Measurements from ENCODE around the gene PPM1H.
"Not testable (repeated sequence)": the region's sequence is repeated elsewhere in the genome, so short reads cannot be mapped to it uniquely, and the experiment has no call there.

The PPM1H gene

DNA sequence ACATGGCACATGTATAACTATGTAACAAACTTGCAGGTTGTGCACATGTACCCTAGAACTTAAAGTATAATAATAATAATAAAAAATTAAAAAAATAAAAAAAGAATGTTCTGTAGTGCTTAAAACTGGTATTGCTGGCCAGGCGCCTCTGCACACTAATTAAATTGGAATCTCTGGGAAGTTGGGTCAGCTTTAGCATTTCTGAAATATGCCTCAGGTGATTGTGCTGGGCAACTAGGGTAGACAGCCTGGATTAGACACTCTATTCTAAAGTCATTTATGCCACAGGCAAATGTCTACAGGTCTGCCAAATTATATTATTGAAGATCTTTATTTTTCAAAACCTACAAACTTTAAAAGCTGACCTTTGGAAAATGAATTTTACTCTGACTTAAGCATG lies 55.3 kb downstream of the PPM1H start:
- no peak overlapping the region for H3K27ac ChIP-seq
- DNase-seq (ENCODE audit: low read depth, low spot score): no peak

DNA sequence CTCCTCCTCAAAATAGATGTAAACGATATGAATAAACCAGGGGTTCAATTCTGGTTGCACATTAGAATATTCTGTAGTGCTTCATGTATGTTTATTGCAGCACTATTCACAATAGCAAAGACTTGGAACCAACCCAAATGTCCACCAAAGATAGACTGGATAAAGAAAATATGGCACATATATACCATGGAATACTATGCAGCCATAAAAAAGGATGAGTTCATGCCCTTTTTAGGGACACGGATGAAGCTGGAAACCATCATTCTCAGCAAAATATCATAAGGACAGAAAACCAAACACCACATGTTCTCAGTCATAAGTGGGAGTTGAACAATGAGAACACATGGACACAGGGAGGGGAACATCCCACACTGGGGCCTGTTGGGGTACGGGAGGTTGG lies 55.7 kb downstream of the PPM1H start:
- not testable (repeated sequence) for H3K27ac ChIP-seq; DNase-seq (ENCODE audit: low read depth, low spot score)

DNA sequence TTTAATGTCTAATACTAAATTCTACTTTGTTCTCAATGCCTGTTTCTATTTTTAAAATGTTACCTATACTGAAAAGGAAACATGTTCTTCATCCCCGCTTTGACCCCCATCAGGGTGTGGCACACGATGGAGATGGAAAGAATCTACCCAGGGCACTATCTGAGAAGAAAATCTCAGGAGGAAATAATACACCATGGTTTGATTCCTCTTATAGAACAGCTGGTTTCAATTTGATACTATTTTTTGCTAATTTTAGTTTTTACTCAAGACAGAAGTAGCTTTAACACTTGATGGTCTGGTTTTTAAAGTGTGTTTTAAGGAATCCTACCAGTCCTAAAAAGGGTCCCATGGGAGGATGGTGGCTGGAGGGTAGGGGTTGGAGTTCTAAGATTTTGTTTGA lies 56.7 kb downstream of the PPM1H start:
- DNase-seq (ENCODE audit: low read depth, low spot score): no peak

DNA sequence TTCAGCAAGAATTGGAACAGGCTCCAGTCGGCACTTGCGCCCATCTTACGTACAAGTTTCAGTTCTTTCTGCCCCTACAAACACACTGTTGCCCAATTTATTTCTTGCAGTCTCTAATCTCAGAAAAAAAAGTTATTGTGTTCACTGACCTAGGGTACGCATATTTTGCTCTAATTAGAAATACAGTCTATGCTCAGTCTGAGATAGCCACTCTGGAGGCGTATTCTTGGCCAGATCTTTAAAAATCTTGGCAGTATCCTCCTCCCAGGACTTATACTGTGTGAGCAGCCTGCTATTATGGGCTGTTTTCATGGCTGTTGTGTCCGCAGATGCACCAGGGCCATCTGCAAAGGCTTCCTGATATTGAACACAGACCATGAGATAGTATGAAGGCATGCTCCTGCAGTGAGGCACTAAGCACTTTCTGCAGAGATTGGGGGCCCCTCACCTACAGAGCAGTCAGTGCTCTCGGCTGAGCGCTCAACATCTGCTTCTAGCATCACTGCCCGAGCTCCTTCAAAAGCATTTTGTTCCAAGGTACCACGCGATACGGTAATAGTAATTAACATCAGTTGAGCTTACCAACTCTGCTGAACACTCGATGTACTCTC lies 57.9 kb downstream of the PPM1H start:
- DNase-seq (ENCODE audit: low read depth, low spot score): no peak
- no peak overlapping the region for H3K27ac ChIP-seq

More for the DNA sequence above, 56.7 kb downstream of the PPM1H start:
- no peak overlapping the region for H3K27ac ChIP-seq

DNA sequence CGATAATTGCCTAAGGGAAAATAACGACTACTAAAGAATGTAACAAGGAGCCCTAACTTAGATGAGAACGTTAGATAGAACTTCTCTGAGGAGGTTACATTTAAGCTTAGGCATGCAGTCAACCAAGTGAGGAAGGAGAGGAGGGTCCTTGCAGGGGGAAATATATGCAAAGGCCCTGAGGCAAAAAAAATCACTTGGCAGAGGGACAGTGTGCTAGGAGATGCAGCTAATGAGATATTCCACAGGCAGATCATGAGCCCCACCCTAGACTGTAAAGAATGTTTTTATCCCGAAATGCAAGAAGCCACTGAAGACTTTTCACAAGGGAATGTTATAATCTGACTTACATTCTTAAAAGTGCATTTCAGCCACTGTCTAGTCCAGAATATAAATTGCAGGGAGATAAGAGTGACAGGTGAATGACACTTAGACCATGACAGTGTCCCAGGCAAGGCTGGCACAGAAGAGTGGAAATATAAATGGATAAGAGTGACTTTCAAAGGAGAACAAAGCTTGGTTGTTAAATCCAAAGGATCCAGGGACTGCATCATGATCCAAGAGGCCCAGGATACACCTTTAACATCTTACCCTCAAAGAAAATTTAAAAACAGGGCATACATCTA lies 61.0 kb downstream of the PPM1H start:
- DNase-seq (ENCODE audit: low read depth, low spot score): no peak
- no peak overlapping the region for H3K27ac ChIP-seq

DNA sequence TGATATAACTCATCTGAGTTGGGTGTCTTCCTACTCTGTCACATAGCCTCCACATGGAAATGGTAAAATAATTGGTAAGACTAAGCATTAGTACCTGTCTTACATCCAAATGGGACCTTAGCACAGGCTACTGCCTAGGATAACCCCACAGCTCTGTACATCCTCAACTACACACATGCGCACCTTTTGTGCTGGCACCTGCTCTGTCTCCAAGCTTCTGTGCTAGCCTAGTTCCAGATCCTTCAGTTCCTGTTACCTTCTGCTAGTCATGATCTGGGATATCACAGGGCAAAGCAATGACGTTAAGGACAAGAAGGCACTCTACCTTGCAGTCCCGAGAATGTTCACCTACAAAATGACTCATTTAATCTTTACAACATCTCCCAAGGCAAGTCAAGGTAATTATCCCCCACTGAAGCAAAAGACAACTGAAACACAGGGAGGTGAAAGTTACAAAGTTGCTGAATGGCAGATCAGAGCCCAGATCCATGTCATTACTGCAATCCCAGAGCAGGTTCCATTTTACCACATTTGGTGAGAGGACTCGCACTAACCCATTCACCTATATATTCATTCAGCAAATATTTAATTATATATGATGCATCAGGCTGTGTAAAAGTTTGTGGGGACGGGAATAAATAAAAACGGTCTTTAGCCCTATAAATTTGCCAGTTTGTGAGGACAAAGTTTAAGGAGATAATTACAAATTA lies 61.7 kb downstream of the PPM1H start:
- no peak for DNase-seq (ENCODE audit: low read depth, low spot score)
- no peak overlapping the region for H3K27ac ChIP-seq

DNA sequence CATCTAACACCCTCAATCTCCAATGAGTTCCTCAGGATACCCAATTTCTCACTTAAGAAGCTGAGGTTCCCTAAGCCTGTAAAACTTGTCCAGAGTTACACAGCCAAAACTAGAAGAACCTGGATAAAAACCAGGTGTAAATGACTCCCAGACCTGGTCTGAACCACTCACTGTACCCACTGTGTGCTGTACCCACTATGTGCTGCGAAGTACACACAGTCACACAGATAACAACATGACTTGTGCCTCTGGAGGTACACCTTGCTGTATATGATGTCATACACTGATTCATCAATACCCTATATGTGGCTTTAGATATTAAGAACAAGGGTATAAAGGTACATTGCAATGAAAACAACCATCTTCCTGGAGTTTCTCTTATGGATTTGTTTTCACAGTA lies 66.1 kb downstream of the PPM1H start:
- no peak for DNase-seq (ENCODE audit: low read depth, low spot score)

DNA sequence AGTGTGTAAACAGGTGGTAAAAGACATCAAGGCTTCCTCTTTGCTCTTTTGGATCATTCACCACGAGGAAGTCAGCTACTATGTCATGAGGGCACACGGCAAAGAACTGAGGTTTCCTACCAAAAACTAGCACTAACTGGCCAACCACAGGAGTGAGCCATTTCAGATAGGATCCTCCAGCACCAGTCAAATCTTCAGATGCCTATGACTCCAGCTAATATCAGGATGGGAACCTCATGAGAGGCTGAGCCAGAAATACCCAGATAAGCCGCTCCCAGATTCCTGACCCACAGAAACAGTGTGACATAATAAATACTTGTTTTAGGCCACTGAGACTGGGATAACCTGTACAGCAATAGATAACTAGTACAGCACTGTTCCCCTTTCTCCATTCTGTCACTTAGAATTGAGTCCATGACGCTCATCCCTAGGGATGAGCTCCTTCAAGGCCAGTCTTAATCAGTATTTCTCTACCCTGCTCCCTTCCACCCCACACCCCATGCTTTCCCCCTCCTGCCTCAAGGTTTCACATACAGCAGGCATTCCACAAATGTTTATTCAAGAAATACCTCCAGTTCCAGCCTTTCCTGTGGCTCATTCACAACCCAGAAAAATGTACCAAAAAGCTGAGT lies 68.4 kb downstream of the PPM1H start:
- no peak for DNase-seq (ENCODE audit: low read depth, low spot score)
- H3K27ac ChIP-seq: no peak overlapping the region

More for the DNA sequence above, 66.1 kb downstream of the PPM1H start:
- no peak overlapping the region for H3K27ac ChIP-seq

DNA sequence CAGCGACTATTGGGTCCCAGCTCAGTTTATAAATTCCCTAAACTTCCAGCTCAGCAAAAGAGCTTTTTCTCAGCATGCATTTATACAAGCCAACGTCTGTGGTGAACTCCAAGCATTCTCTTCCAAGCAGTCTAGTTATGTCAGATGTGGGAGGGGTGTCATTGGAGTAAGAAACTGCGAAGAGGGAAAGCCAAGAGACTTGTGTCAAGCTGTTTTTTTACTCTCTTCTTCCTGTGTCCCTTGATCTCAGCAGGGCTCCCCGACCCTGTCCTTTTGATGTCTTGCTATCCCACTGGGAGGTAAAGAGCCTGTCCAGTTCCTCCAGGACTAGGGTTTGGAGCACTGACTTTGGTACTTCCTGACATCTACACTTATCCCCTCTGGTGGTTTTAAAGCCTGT lies 69.0 kb downstream of the PPM1H start:
- DNase-seq (ENCODE audit: low read depth, low spot score): no peak
- no peak overlapping the region for H3K27ac ChIP-seq

DNA sequence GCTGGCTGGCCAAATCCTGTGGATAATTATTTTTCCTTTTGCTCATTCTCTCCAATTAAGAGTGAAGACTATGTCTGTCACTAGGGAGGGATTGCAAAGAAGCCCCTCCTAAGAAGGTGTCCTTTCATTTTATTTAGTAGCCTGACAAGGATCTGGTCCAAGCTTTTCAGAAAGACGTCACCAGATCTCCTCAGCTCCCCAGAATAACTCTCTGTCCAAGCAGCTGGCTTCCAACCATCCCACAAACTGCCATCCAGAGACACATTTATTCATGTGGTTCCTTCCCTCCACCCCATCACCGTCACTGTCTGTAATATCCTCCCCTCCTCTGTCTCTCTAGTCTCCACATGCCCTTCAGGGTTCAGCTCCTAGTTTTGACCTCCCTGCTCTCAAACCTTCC lies 69.9 kb downstream of the PPM1H start:
- H3K27ac ChIP-seq: no peak overlapping the region
- no peak for DNase-seq (ENCODE audit: low read depth, low spot score)

DNA sequence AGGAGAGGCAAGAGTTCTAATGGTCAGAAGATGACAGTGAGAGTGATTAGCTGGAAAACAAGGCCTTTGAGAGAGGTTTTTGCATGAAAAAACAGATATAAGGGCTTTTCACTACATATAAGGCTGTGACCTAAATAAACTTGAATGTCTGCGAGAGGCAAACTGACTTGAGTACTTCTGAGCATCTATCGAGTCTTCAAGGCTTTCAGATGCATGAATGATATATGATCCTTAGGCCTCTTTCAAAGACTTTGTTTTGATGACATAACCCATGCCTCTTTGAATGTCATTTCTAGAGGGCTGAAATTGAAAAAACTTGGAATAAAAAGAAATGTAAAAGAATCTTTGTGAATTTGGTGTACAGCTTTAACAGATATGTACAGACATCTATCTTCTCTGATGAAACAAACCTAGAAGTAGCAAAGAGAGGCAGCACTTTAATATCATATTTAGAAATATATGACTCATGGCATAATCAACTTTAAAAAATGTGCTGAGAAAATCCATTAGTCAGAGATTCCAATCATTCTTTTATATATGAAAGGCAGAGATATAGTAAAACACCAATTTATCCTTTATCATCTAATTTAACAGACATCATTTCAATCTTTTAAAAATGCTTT lies 72.6 kb downstream of the PPM1H start:
- no peak for DNase-seq (ENCODE audit: low read depth, low spot score)
- H3K27ac ChIP-seq: no peak overlapping the region

DNA sequence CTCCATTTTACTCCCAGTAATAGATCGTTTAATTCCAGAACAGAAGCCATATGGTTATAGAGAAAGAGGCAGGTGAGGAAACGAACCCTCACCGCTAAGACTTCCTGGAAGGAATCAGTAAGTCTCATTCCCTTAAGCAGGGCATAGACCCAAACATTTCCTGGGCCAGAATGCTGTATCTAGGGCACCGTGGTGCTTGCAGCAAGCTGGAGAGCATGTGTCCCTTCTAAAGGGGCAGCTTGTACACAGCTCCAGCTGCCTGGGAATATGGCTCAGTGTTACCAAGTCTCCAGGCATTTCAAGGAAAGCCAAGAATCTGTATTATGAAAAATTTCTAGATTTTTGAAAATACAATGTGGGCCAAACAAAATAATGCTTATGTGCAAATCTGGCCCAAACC lies 73.4 kb downstream of the PPM1H start:
- no peak for DNase-seq (ENCODE audit: low read depth, low spot score)
- H3K27ac ChIP-seq: no peak overlapping the region

DNA sequence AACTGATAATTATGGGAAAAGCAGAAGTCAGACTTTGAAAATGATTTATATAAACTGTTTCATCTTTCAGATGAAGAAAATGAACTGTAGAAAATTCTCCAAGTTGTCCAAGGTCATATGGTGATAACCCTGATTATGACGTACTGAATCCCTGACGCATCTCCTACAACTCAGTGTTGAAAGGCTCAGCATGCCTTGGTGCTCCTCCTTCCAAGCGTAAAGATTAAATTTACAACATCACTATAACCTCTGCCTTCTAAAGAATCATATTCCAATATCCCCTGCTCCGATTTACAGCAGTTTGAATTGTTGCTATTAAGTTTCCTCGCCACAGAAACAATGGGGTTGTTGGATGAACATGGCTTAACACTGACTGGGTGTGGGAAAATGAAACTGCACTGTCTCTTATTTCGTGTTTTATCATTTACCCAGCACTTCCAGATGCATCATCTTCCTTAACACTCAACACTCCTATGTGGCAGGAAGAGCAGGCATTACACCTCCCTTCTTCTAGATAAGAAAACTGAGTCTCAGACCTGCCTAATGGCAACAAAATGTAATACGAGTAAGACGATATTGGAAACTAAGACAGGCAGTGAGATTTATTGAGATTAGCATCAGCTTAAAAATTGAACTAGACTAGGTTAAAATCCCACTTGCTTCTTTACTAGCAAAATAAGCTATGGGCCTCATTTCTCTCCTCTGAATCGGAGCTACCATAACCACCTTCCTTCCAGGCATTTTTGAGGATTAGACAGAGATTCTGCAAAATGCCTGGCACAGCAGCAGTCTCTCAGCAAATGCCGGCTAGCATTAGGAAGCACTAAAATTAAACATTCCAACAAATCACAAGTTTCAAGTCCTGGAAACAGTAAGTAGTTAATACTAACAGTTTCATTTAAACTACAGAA lies 74.2 kb downstream of the PPM1H start:
- no peak for DNase-seq (ENCODE audit: low read depth, low spot score)
- no peak overlapping the region for H3K27ac ChIP-seq

DNA sequence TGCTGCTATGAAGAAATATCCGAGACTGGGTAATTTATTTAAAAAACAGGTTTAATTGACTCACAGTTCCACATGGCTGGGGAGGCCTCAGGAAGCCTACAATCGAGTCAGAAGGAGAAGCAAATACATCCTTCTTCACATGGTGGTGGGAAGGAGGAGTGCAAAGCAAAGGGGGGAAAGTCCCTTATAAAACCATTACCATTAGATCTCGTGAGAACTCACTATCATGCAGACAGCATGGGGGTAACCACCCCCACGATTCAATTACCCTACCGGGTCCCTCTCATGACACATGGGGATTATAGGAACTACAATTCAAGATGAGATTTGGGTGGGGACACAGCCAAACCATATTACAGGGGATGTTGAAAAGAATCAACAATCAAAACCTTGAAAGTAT lies 74.9 kb downstream of the PPM1H start:
- H3K27ac ChIP-seq: no peak overlapping the region
- DNase-seq (ENCODE audit: low read depth, low spot score): no peak

DNA sequence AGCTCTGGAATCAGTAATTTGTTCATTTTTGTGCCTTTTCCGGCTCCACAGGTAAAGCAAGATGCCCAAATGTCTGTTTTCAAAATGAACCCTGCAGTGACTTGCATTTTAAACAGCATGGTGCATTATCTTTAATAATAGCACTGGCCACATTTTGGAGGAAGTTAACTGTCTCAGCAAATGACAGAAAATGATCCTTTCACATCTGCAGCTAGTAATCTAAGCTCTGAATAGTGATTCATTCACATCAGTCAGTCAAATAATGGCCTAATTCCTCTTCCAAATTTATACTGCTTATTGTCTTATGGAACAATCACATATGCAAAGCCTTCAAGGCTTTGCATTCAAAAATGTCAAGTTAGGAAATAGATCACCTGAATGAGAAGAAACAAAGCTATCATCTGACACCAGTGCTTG lies 75.6 kb downstream of the PPM1H start:
- no peak overlapping the region for H3K27ac ChIP-seq

DNA sequence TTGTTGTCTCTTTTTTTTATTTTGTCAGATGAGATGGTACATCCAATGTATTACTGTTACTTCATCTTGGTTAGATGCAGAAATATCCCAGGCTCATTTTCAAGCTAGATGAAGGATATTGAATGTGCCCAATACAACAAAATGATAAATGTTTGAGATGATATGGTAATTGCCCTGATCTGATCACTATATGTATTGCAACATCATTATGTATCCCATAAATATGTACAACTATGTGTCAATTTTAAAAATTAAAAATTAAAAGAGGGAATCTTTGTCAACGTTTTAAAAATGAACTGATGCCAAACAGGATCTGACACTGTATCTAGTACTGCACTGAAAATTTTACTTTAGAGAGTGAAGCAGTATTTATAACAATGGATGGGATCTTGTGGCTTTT lies 78.5 kb downstream of the PPM1H start:
- no peak for DNase-seq (ENCODE audit: low read depth, low spot score)
- H3K27ac ChIP-seq: no peak overlapping the region

More for the DNA sequence above, 75.6 kb downstream of the PPM1H start:
- DNase-seq (ENCODE audit: low read depth, low spot score): no peak

DNA sequence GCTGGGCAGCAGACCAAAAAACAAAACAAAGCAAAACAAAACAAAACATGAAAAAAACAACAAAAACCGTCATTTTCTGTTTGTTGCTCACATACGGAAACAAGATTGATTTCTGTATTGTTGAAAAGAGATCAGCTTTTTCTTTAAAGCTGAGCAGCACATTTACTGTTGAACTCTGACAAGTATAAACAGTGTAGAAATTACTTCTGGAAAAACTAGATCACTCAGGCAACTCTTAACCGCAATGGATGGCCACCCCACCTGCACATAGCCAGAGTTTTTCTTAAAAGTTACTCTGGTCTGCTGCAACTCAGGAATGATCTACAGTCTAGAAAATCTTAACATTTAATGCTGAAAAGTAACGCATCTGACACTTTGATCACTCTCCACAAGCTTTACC lies 80.9 kb downstream of the PPM1H start:
- DNase-seq (ENCODE audit: low read depth, low spot score): no peak

DNA sequence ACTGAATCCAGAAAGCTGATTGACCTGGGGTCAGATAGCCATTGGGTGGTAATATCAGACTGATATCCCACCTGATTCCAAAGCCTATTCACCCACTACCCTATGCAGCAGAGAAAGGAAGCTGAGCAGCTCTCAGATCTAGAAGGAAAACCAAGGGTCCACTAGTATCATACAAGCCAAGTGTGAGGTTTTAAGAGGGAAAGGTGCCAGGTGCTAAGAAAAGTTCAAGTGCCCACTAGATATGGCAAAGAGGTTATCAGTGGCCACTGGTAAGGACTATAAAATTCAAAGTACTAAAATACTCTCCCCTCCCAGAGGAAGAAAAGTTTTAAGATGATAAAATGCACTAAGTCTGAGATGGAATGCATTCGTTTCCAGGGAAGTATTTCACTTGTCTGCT lies 85.6 kb downstream of the PPM1H start:
- H3K27ac ChIP-seq: no peak overlapping the region
- no peak for DNase-seq (ENCODE audit: low read depth, low spot score)

More for the DNA sequence above, 80.9 kb downstream of the PPM1H start:
- no peak overlapping the region for H3K27ac ChIP-seq

DNA sequence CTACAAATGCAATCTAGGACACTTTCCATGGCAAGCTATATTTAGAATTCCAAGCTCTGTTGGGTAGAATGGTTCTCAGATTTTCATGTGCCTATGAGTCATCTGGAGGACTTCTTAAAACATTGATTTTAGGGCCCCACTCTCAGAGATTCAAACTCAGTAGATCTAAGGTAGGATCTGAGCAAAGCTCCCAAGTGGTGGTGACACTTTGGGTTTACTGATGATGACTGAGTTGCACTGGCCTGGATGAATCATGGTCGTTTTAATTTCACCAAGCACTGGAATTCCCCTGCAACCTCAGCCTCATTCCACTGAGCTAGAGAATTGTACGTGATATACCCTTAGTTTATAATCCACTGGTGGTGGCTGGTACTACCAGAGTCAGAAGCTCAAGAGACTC lies 86.5 kb downstream of the PPM1H start:
- H3K27ac ChIP-seq: no peak overlapping the region
- no peak for DNase-seq (ENCODE audit: low read depth, low spot score)

DNA sequence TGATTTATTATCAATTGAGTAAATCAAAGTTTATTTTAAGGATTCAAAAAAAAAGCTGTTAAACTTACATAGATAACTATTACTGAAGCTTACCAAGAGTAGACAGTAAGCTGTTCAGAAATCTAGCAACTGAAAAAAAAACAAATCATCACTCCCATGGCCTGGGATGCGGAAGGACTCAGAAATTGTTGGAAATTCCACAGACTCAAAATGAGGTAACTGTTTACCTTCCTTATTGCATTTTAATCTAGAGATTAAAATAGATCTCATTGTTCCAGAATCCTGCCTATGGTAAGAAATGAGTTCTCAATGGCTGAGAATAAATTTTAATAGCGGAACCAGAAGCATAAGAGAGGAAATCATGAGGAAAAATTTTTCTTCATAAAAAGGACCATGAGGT lies 87.2 kb downstream of the PPM1H start:
- no peak for DNase-seq (ENCODE audit: low read depth, low spot score)
- H3K27ac ChIP-seq: no peak overlapping the region

All from epithelial cell of prostate (primary cell).